ENCODE results near the gene PRRG4. TPM values are rescaled to one million over a fixed set of nuclear protein-coding genes. Genes with fewer than 3 reads are reported as not detected.

The PRRG4 gene
- total and polyA plus RNA-seq, 2 of the 13 experiments (the other 11 are each of a cell fraction or from before 2014, with no cell fraction given) = 0.24 to 0.95 TPM

- TF ChIP-seq PATZ1 (CRISPR knock-in tag; IDR thresholded peaks at IDR 0.05) (peak; percentile 26; the same call in 1 of the 2 replicates), FOXA3 (CRISPR knock-in tag; IDR thresholded peaks at IDR 0.05) (peak; percentile 41; the same call in 1 of the 2 replicates), KDM1A (CRISPR knock-in tag; IDR thresholded peaks at IDR 0.05) (0 out of 2 replicates have a peak, but pooled peaks have one; percentile 29), RFXANK (CRISPR knock-in tag; IDR thresholded peaks at IDR 0.05) (no peak), NR3C1 (CRISPR knock-in tag; IDR thresholded peaks at IDR 0.05) (no peak), ZNF709 (CRISPR knock-in tag; IDR thresholded peaks at IDR 0.05) (no peak)
Measured at GRCh38 chr11:32874132-32874531, 44.4 kb downstream of the PRRG4 start (continued).

GRCh38 chr11:32881286-32881685 is 51.6 kb downstream of the PRRG4 start:
- no peaks in the 10 kb centered on the region for H3K4me1 ChIP-seq (ENCODE audit: insufficient read depth, low read length)
- no peaks in the 10 kb centered on the region for H3K27me3 ChIP-seq (ENCODE audit: control insufficient read depth in 1 of 2, insufficient read depth in 2 of 2, low read length in 2 of 2)
- BruUV-seq (replicated peaks) = no TSS peak
- no peak overlapping the region for H3K4me2 ChIP-seq (ENCODE audit: low read depth, low read length)
- DNase-seq (ENCODE audit: low spot score) (no peak), ATAC-seq (no peak), FAIRE-seq (no peak)
- no peak overlapping the region for H3K9ac ChIP-seq (ENCODE audit: insufficient read depth, low read depth, low read length)
- no peaks in the 10 kb centered on the region for H4K20me1 ChIP-seq (ENCODE audit: insufficient read depth, low read length)
- no peaks in the 10 kb centered on the region for H3K79me2 ChIP-seq (ENCODE audit: insufficient read depth, low read length)
- in situ Hi-C loops (cut with HindIII; ENCODE audit: extremely low pct_ligation_motif_present, low pct_unique_long_range_greater_than_20kb) (no loop called here), intact Hi-C loops (cut with micrococcal nuclease; ENCODE audit: unreplicated experiment) (no loop called here)
- H2AFZ ChIP-seq (ENCODE audit: low read length) = no peak overlapping the region
- CTCF ChIA-PET (ENCODE audit: low intra/inter-chr PET ratio, low total read pairs) = no interaction called here
- no peaks in the 10 kb centered on the region for H3K36me3 ChIP-seq (replicated peaks in 1 of 2; ENCODE audit: control insufficient read depth in 1 of 2, insufficient read depth in 2 of 2, low read length in 2 of 2)
- no peak overlapping the region for H3K4me3 ChIP-seq (replicated peaks in 1 of 3; ENCODE audit: insufficient read depth in 1 of 3, low read depth in 2 of 3, low read length in 3 of 3)
- POLR2A ChIA-PET = no interaction called here
- no peaks in the 10 kb centered on the region for H3K9me3 ChIP-seq (ENCODE audit: low read length)
- 12% methylated on average over 4 of the region's 4 CpGs for WGBS (ENCODE audit: low lambda C conversion rate)
- H3K27ac ChIP-seq (ENCODE audit: extremely low read length, insufficient read depth, low read length) = no peak overlapping the region
- no peak for TF ChIP-seq ZNF761 (CRISPR knock-in tag; conservative IDR thresholded peaks at IDR 0.05)
- TF ChIP-seq ZNF780A (CRISPR knock-in tag; IDR thresholded peaks at IDR 0.05) = no peak
- no peak for TF ChIP-seq ZNF773 (CRISPR knock-in tag; IDR thresholded peaks at IDR 0.05; ENCODE audit: borderline replicate concordance)
- no peak for TF ChIP-seq SKI (IDR thresholded peaks at IDR 0.05; ENCODE audit: partially characterized antibody)
- no peak for TF ChIP-seq ATF4 (CRISPR knock-in tag; IDR thresholded peaks at IDR 0.05)
- no peak for TF ChIP-seq TFAP4 (IDR thresholded peaks at IDR 0.05; ENCODE audit: borderline replicate concordance, low read depth)
- no peak for TF ChIP-seq IKZF5 (CRISPR knock-in tag; IDR thresholded peaks at IDR 0.05)
- no peak for TF ChIP-seq TGIF2 (CRISPR knock-in tag; IDR thresholded peaks at IDR 0.05)
- TF ChIP-seq TARDBP (CRISPR knock-in tag; IDR thresholded peaks at IDR 0.05) = no peak
- no peak for TF ChIP-seq ZGPAT (CRISPR knock-in tag; IDR thresholded peaks at IDR 0.05)
- TF ChIP-seq SOX13 (IDR thresholded peaks at IDR 0.05) = no peak
- no peak for TF ChIP-seq SOX13 (CRISPR knock-in tag; conservative IDR thresholded peaks at IDR 0.05 in 1 of 2, IDR thresholded peaks at IDR 0.05 in 1 of 2)
